NCI-H2081 treated with DMSO at 0.1 percent for 48 hours (cell line): ENCODE data around the gene FPR1.

Experiments used
- DNase-seq: peaks from one replicate; lab custom pipeline; 2025; lab: John Stamatoyannopoulos, UW

The FPR1 gene

GRCh38 chr19:51751655-51752054, at the start of gene FPR1:
Gene FPR1, minus strand, starts transcription at chr19:51751878. Its CDS starts 4,884 bp downstream, at chr19:51746994.
- no peak for DNase-seq

DNA sequence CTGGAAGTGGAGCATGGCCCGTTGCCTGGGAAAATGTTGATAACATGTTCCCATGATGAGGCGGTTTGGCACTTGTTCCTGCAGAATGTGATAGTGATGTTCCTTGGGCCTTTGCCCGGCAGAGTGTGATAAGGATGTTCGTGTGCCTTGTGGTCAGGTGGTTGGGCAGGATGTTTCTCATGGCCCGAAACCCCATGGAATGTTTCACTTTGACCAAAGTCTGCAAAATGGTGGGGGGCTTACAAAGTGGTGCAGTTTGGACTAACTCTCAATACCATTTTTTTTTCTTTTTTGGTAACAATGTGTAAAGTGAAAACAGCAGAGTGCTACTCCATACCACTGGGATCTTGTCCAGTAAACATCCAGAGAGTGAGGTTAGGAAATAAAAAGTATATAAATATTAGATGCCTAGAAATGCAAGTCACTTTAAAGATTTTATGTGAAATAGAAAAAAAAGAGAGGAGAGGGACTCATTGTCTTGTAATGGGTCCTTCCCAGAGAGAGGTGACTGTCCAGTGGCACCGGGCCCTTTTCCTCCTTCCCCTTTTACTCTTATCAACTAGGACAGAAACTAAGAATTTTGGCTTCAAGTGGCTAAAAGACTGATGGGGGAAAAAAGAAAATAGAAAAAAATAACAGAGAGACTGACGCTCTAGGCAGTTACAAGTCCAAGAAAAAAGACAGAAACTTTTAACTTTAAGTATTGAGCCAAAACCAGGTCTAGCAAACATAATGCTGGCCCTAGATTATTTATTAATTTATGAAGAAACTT, 49.0 kb upstream of the FPR1 start:
- DNase-seq = no peak

DNA sequence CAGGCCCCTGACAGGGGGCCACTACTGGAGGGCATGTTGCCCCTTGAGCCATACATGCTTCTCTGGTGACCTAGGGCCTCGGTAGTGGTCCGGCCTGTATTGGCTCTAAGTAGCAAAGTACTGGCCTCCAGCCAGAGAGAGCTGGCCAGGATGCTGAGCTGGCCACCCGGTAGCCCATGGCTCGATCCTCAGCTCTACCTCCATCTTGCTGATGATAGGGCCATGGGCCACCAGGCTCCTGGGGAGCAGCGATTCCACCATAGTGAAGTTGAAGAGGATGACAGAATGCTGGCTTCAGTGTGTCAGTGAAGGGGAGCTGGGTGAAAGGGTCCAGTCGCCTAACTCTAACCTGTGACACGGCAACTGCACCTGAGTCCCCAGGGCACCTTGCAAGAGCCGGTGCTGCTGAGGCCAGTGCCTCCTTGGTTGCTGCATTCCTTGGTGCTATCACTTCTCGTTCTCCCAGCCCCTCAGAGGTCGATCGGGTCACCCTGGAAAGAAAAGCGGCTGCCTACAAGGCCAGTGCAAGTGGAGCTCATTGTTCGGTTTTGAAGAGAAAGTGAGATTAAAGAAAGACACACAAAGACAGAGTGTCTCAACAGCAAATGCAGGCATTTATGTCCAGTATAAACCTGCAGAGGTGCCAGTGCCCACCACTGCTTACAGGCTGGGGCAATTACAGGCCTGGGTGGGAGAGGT, 48.2 kb upstream of the FPR1 start:
- no peak for DNase-seq

- DNase-seq = no peak
Measured at GRCh38 chr19:51799034-51799773, 47.5 kb upstream of the FPR1 start.

DNA sequence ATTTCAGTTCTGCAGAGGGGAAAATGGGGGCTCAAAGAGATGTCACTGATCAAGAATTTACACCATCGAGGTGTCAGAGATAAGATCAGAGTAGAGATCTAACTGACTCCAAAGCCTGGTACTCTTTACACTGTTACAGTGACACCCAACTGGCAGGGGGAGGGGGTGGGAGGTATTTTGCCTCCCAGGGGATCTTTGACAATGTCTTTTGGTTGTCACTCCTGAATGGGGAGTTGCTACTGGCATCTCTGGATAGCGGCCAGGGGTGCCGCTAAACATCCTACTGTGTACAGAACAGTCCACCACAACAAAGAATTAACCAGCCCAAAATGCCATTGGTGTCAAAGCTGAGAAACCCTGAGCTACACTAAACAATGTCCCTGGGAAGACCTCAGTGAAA, 46.4 kb upstream of the FPR1 start:
- no peak for DNase-seq

GRCh38 chr19:51797480-51797879, 45.8 kb upstream of the FPR1 start:
- no peak for DNase-seq

GRCh38 chr19:51796195-51796679, 44.6 kb upstream of the FPR1 start:
- DNase-seq = no peak

- DNase-seq = no peak
Measured at GRCh38 chr19:51794885-51795490, 43.3 kb upstream of the FPR1 start, which contains the start of gene FPR3. Gene FPR3, plus strand, starts transcription at chr19:51795157. Its CDS starts 28,592 bp downstream, at chr19:51823749.

DNA sequence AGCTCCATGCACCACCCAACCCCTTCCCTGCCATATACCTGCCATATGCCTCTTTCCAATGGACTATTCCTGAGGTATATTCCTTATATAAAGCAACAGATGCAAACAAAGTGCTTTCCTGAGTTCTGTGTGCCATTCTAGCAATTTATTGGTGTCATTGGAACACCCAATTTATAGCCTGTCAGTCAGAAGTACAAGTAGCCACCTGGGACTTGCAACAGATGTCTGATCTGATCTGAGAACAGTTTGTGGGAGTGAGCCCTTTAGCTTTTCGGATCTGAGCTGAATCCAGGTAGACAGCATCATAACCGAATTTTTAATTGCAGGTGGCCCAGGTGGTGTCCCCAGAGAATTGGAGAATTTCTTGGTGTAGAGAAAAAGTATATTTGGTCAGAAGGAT, 42.3 kb upstream of the FPR1 start:
- no peak for DNase-seq

- no peak for DNase-seq
Measured at GRCh38 chr19:51792932-51793331, 41.3 kb upstream of the FPR1 start.

GRCh38 chr19:51789061-51789795, 37.5 kb upstream of the FPR1 start:
- no peak for DNase-seq

- no peak for DNase-seq
Measured at GRCh38 chr19:51788029-51788428, 36.4 kb upstream of the FPR1 start.

- no peak for DNase-seq
Measured at GRCh38 chr19:51786646-51787494, 35.2 kb upstream of the FPR1 start.

GRCh38 chr19:51784922-51785690, 33.4 kb upstream of the FPR1 start:
- no peak for DNase-seq

GRCh38 chr19:51784109-51784785, 32.6 kb upstream of the FPR1 start:
- DNase-seq = no peak

DNA sequence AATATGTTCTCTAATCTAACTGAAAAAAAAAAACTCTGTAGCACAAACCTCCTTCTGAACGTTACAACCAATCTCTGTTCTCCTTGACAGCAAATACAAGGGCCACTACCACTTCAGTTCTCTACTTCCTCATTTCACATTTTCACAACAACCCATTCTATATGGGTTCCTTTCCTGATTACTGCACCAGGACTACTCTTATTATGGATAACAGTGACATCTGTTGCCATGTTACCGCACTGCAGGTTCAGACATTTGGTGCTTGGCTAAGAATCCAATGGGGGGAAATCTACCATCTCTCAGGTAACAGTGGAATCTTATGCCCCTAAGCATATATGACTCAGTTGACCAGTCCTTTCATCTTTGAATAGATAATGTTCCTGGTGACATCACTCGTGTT, 31.7 kb upstream of the FPR1 start:
- DNase-seq = no peak

- no peak for DNase-seq
Measured at GRCh38 chr19:51781999-51782398, 30.3 kb upstream of the FPR1 start.

GRCh38 chr19:51780270-51780669, 28.6 kb upstream of the FPR1 start:
- no peak for DNase-seq

- DNase-seq = no peak
Measured at GRCh38 chr19:51779703-51780102, 28.0 kb upstream of the FPR1 start.
